GM18520 (cell line): ENCODE results near the gene SRR.

ENCODE experiments used
- ATAC-seq: cut with Tn5 transposase; IDR thresholded peaks from one replicate; pipeline ENCODE4 v1.9.1; 2021; ENCODE audit not compliant: unreplicated experiment

SRR gene

DNA sequence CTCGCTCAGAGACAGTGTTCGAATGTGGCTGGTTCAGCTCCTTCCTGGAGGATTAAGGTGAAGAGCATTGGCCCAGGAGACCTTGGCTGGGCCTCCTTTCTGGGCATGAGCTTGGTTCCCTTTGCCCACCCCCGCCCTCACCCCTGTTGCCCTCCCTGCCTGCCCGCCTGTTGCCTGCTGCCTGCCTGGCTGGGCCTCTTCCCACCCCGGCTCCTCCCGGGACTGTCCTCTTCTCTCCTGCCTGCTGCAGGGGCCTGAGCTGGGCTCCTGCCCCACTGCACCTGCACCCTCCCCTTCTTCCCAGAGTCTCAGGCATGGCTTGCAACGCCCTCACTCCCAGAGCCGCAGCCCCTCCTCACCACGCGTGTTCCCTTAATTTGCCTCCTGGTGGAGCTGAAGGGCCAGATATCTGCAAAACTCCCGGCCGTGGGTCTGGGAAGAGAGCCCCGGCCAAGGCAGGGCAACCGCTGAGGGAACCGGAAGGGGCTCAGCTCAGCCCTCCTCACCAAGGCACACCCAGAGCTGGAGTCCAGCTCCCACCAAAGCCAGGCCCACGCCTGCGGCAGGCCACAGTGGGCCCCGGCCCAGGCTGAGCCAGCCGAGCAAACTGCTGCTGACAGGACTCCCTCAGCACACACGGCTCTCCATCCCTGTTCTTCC is 65.9 kb downstream of the SRR start:
- no peak for ATAC-seq

DNA sequence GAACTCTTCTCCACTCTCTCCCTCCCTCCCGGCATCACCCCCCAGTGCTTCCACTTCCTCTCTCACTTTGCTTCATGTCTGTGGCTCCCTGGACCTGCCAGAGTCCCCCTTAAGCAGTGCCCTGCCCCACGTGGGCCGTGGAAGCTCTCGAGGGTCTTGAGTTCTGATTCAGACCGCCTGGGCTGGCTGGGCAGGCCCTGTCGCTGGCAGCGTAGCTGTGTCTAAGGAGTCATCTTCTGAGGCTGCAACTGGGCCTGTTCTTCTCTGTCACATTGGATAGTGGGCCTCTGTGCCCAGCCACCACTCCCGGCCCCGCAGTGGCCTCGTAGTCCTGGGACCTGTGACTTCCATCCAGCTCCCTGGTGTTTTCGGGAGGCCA is 66.5 kb downstream of the SRR start:
- no peak for ATAC-seq

DNA sequence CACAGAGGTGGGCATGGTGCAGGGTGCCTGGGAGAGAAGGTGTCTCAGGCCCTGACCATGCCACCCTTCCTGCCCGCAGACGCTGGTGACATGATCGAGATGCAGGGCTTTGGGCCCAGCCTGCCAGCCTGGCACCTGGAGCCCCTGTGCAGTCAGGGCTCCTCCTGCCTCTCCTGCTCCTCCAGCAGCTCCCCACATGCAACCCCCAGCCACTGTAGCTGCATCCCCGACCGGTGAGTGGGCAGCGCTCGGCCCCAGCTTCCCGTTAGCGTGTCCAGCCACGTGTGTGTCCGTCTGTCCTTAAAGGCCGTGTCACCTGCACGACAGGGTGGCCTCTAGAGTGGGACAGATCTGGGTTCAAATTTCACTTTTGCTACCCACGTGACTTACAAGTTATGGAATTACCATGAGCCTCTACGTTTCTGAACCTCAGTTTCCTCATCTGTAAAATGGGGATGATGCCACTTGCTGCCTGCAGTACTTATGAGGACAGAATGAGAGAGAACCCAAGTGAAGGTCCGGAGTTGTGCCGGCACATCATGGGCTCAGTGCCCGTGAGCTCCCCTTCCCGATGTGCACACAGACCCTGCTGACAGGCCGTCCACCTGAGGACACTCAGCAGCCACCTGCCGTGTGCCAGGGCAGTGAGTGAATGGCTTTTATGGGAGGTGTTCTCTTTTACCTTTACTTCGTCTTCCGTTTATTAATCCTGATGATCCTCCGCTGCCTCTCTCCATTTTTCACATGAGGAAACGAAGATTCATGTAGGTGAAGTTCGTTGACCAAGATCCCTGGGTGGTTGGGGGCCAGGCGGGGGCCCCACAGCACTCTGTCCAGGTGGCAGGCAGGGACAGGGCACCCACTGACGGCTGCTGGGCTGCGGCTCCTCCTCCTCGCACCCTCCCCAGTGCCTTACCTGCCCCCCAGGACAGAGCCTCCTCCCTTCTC is 67.7 kb downstream of the SRR start:
- no peak for ATAC-seq

DNA sequence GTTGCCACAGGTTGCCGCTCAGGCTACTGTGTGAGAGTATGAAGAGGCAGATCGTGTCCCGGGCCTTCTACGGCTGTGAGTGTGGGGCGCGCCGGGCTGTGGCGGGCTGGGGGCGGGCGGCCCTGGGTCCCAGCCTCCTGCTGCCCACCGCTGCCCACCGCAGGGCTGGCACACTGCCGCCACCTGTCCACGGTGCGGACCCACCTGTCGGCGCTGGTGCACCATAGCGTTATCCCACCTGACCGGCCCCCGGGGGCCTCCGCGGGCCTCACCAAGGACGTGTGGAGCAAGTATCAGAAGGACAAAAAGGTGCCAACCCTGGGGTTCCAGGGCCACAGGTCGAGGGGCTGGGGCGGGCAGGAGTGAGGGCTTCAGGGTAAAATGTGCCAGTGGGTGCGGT is 68.4 kb downstream of the SRR start:
- ATAC-seq, result no peak

DNA sequence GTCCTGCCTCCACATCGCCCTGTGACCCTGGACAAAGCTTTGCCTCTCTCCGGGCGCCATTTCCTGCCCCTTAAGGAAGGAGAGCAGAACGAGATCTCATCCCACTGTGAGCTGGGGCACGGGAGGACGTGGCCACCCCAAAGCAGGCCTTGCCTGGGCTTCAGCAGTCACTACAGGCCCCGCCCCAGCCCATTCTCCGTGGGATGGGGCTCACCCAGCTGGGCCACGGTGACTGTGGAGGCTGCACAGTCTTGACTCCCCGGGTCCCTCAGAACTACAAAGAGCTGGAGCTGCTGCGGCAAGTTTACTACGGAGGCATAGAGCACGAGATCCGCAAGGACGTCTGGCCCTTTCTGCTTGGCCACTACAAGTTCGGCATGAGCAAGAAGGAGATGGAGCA is 68.9 kb downstream of the SRR start:
- no peak for ATAC-seq

DNA sequence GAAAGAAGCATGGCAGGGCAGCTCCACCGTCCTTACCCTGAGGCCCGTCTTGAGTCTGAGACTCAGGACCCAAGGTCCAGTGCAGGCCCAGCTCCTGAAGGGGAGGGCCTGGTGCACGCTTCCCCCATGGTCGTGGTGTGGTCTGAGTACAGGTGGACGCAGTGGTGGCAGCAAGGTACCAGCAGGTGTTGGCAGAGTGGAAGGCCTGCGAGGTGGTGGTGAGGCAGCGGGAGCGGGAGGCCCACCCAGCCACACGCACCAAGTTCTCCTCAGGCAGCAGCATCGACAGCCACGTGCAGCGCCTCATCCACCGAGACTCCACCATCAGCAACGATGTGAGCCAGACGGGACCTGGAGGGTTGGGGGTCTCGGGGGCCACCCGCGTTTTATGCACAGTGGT is 69.4 kb downstream of the SRR start:
- no peak for ATAC-seq
